Measurements from ENCODE around the gene GPX4.
A peak's percentile ranks its signal among the peaks of the same experiment; 100 is the strongest.

The GPX4 gene, protein sequence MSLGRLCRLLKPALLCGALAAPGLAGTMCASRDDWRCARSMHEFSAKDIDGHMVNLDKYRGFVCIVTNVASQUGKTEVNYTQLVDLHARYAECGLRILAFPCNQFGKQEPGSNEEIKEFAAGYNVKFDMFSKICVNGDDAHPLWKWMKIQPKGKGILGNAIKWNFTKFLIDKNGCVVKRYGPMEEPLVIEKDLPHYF

DNA sequence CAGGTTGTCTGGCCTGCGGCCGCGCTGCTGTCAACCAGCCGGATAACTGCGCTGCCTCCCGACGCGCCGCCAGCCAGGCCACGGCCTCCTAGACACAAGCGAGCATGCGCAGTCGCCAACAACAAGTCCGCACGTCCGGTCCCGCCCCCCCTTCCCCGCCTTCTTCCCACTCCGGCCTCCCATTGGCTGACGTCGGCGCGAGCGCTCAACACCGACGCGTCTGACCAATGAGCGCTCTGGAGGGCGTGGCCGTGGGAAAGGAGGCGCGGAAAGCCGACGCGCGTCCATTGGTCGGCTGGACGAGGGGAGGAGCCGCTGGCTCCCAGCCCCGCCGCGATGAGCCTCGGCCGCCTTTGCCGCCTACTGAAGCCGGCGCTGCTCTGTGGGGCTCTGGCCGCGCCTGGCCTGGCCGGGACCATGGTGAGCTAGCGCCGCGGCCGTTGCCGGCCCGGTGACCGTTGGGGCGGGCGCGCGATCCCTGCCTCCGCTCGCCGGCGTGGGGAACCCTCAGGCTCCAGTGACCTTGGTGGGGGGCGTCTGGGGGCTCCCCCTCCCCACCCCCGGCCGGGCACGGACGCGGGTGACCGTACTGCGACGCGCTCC is at the start of gene GPX4:
Gene GPX4, plus strand, starts transcription at position 287 of the 603 bp plus-strand sequence. Its CDS starts 50 bp downstream, at position 337.
- peak; percentile 99 for DNase-seq

DNA sequence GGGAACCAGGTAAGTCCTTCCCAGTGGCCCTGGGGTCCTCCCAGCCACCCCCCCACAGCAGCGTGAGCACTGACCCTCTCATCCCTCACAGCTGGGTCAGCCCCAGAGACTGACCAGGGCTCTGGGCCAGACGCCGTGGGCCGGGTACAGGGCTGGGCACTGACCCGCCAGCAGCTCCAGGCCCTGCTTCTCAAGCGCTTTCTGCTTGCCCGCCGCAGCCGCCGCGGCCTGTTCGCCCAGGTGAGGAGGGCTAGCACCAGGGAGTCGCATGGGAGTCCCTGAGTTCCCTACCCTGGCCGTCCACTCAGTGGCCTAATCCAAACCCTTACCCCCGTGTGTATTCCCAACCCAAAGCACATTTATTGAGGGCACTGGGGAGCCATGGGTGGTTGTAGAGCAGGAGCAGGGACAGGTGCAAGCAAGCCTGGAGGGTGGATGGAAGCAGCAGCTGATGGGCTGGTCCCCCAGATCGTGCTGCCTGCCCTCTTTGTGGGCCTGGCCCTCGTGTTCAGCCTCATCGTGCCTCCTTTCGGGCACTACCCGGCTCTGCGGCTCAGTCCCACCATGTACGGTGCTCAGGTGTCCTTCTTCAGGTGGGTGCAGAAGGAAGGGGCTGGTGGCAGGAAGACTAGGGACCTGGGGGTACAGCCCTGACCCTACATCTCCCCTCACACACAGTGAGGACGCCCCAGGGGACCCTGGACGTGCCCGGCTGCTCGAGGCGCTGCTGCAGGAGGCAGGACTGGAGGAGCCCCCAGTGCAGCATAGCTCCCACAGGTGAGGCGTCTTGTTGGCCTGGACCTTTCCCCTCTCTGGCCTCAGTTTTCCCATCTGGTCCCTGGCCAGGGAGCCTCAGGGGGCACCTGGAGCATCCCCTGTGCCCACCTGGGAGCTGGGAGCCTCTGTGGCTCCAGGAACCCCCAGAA is 49.4 kb upstream of the GPX4 start:
- no peak for DNase-seq

DNA sequence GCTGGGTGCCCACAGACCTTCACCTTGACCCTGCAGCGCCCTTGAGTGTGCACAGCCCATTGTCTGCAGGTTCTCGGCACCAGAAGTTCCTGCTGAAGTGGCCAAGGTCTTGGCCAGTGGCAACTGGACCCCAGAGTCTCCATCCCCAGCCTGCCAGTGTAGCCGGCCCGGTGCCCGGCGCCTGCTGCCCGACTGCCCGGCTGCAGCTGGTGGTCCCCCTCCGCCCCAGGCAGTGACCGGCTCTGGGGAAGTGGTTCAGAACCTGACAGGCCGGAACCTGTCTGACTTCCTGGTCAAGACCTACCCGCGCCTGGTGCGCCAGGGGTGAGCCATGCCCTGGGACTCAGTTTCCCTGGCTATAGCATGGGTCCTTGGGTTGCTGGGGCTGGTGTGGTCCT is 48.8 kb upstream of the GPX4 start:
- no peak for DNase-seq

DNA sequence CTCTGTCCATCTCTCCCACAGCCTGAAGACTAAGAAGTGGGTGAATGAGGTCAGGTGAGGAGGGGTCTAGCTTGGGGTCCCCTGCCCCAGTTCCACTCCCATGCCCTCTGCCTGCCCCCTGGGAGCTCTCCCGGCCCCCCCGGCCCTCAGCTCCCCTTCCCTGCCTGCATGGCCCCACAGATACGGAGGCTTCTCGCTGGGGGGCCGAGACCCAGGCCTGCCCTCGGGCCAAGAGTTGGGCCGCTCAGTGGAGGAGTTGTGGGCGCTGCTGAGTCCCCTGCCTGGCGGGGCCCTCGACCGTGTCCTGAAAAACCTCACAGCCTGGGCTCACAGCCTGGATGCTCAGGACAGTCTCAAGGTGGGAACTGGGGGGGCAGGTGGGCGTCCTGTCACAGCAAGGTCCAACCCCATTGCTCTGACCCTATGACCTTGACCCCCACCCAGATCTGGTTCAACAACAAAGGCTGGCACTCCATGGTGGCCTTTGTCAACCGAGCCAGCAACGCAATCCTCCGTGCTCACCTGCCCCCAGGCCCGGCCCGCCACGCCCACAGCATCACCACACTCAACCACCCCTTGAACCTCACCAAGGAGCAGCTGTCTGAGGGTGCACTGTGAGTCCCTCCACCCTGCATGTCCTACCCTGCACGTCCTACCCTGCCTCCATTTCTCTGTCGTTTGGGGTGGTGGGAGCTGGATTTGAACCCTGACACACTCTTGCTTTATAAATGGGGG is 47.7 kb upstream of the GPX4 start:
- DNase-seq = no peak

DNA sequence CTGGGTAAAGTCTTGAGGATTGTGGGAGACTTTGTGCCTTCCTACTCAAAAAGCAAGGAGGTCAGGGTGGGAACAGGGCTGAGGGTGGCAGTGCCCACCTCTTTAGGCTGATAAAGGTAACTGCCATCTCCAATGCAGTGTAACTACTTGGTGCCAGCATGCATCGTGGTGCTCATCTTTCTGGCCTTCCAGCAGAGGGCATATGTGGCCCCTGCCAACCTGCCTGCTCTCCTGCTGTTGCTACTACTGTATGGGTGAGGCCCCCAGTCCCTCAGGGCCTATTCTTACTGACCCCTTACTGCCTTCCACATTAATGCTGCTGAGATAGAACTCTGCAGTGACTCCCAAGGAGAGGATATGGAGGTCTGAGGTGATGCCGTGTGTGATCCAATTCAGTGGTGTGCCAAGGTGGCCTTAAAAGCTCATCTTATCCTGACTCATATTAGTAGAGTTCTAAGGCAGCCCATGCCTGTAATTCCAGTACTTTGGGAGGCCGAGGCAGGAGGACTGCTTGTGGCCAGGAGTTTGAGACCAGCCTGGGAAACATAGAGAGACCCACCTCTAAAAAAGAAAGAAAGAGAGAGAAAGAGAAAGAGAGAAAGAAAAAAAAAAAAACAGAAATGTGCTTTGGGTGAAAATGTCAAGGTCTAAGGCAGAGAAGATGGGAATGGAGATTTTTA is 46.5 kb upstream of the GPX4 start:
- DNase-seq = peak; percentile 76

DNA sequence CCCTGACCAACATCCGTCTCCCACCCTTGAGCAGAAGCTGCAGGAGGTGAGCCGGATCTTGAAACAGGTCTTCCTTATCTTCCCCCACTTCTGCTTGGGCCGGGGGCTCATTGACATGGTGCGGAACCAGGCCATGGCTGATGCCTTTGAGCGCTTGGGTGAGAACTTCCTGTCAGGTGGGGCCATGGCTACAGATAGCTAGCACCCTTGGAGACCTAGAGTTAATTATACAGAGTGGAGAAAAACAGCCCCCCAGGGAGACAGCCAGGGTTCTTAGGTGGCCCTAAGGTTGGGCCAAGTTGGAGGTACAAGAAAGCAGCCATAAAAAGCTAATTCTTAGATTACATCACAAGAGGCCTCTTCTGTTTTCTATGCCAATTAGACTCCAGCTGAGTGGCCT is 45.7 kb upstream of the GPX4 start:
- no peak for DNase-seq

DNA sequence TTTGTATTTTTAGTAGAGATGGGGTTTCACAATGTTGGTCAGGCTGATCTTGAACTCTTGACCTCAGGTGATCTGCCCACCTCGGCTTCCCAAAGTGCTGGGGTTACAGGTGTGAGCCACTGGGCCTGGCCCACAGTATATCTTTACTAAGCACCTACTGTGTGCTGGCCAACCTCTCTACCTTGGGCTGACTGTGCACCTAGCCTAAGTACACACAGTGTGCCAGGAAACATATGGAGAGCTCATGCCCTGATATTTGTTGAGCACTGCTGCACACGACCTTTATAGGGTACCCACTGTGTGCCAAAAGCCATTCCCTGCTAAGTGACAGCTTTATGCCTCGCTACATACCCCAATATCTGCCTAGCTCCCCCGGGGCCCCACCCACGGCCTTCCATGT is 43.1 kb upstream of the GPX4 start:
- DNase-seq = no peak

DNA sequence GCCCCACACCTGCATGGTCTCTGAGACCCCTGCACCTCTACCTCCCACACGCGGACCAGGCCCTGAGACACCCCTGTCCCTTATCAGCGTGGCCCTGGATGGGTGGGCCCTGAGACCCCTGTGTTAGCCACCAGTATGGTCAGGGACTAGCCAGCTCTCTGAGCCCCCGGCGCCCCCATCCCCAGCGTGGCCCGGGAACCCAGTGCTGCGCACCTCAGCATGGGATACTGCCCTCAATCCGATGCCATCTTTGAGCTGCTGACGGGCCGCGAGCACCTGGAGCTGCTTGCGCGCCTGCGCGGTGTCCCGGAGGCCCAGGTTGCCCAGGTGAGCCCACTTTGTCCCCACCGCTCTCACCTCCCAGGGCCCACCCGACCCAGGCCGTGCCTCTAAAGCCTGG is 41.8 kb upstream of the GPX4 start:
- no peak for DNase-seq

DNA sequence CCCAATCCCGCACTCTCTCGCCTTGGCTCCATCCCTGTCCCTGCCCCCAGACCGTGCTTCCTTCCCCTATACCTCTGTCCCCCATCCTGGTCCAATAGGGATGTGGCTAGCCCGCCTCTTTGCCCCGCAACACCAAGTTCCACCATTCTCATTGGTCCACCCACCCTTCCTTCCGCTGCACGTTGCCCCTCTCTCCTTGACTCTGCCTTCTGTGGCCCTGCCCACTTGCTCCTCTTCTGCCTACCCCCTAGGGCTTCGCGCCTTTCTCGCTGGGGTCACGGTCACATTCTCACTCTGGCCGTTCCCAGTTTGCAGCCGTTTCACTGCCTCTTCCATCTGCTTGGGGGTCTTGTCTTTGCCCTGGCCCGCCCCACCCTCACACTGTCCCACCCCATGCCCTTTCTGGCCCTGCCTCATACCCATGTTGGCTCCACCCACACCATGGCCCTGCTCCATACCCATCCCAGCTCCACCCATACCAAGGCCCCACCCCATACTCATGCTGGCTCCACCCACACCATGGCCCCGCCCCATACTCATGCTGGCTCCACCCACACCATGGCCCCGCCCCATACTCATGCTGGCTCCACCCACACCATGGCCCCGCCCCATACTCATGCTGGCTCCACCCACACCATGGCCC is 41.3 kb upstream of the GPX4 start:
- DNase-seq = no peak

DNA sequence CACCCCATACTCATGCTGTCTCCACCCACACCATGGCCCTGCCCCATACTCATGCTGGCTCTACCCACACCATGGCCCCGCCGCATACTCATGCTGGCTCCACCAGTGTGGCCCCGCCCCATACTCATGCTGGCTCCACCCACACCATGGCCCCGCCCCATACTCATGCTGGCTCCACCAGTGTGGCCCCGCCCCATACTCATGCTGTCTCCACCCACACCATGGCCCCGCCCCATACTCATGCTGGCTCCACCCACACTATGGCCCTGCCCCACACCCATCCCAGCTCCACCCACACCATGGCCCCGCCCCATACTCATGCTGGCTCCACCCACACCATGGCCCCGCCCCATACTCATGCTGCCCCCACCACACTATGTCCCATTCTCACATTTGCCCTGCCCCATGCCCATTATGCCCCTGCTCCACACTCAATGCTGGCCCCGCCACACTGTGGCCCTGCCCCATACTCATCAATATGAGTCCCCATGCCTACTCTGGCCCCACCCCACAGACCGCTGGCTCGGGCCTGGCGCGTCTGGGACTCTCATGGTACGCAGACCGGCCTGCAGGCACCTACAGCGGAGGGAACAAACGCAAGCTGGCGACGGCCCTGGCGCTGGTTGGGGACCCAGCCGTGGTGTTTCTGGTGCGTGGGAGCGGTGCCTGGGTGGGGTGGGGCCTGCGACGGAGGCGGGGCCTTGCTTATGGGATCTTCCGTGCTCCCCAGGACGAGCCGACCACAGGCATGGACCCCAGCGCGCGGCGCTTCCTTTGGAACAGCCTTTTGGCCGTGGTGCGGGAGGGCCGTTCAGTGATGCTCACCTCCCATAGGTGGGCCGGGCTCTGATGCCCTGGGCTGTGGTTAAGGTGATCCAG is 40.5 kb upstream of the GPX4 start:
- peak; percentile 79 for DNase-seq

DNA sequence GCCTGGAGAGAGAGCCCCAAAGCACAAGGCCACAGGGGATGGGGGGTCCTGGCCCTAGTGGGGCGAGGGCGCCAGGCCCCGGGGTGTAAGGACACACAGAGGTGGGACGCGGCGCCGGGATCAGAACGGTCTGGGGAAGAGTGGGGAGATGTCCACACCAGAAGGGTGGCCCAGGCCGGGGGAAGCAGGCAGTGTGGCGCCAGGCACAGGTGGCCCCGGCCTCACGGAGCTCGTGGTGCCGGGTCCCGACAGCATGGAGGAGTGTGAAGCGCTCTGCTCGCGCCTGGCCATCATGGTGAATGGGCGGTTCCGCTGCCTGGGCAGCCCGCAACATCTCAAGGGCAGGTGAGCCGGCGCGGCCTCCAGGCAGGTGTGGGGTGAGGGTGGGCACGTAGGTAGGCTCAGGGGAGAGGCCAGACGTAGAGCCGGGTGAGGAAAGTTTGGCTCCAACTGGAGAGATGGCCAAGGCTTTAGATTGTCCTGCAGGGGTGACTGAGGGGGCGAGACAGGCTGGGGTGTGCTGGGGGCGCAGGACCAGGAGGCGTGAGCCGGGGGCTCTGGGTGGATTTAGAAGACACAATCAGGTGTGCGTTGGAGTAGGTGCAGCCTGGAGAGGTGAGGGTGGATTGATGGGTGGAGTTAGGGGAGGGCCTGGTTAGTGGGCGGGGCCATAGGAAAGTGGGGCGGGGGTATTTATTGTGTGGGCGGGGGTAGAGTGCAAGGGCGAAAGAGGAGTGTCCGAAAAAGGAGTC is 39.7 kb upstream of the GPX4 start:
- no peak for DNase-seq

DNA sequence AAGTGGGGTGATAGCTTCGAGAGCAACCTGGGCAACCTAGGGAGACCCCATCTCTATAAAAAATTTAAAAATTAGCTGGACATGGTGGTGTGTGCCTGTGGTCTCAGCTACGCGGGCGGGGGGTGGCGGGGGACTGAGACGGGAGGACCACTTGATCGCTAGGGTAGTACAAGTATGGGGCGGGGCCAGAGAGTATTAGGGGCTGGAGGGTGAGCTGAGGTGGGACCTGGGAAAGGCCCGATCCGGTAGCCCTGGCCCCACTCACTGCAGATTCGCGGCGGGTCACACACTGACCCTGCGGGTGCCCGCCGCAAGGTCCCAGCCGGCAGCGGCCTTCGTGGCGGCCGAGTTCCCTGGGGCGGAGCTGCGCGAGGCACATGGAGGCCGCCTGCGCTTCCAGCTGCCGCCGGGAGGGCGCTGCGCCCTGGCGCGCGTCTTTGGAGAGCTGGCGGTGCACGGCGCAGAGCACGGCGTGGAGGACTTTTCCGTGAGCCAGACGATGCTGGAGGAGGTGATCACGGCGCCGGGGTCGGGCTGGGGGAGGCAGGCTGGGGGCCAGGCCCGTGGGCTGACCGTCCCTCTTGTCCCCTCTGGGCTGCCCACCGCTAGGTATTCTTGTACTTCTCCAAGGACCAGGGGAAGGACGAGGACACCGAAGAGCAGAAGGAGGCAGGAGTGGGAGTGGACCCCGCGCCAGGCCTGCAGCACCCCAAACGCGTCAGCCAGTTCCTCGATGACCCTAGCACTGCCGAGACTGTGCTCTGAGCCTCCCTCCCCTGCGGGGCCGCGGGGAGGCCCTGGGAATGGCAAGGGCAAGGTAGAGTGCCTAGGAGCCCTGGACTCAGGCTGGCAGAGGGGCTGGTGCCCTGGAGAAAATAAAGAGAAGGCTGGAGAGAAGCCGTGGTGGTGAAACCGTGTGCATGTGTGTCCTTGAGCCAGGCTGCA is 38.9 kb upstream of the GPX4 start:
- DNase-seq = peak; percentile 77

DNA sequence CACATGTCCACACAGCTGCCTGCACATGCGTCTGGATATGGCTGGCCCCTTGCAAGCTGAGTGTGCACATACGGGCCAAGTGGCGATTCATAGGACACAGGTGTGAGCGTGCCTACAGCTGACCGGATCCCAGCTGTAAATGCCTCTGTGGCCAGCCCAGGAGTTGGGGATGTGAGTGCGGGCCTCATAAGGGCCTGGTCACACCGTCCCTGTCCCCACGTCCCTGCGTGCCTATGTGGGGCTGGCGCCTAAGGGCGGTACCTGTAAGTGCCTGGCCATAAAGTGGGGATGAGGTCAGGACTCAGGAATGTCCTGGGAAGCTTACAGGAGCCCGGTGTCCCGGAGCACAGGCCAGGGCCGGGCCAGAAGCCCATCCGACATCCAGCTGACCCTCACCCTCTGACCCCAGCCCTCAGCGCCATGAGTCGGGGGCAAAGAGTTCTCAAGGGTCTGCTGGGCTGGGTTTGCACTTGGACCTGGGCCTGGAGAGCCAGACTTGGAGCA is 38.1 kb upstream of the GPX4 start:
- no peak for DNase-seq

DNA sequence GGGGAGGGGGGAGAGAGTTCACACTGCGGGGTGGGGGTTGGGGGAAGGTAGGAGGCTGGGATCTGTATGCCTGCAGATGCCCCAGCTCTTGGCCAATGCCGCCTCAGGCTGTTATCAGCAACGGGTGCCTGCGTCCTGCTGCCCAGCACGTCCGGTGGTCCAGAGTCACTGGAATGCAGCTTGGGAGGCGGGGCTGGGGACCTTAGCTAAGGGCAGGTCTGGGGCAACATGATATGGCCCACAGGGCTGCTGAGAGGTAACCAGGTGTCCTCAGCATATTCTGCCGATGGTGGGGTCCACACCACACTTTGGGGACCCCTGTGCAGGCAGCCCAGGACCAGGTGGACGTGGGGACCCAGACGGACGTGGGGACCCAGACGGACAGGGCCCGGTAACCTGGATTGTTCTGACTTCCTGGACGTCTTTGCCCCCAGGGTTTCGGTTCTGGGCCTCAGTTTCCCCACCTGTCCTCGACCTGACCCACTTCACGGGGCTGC is 37.5 kb upstream of the GPX4 start:
- no peak for DNase-seq

DNA sequence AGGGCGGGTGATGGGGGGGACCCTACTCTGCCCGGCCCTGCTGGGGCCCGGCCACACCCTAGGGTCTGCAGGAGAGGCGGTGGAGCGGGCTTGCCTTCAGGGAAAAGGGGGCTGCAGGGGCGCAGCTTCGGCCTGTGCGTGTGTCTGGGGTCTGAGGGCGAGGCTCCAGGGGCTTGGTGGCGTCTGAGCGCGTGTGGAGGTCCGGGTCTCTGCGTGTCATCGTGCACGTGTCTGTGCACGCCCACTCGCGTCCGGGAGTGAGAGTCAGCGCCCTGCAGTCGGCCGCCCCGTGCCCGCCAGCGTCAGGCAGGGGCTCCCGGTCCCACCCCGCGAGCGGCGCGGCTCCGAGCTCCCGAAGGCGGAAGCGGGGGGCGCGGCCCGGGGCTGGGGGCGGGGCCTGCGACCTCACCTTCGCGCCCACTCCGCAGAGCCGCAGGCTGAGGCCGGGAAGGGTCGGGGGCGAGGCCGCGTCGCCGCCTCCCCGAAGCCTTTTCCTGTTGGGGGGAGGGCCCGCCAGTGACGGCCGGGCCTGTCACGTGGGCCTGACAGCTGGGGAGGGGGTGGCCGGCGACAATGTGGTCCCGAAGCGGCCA is 37.0 kb upstream of the GPX4 start, which contains the start of gene ARHGAP45:
Gene ARHGAP45, plus strand, starts transcription at position 420 of the 593 bp plus-strand sequence. CDS start 239 bp downstream, outside the sequence.
- peak; percentile 89 for DNase-seq

DNA sequence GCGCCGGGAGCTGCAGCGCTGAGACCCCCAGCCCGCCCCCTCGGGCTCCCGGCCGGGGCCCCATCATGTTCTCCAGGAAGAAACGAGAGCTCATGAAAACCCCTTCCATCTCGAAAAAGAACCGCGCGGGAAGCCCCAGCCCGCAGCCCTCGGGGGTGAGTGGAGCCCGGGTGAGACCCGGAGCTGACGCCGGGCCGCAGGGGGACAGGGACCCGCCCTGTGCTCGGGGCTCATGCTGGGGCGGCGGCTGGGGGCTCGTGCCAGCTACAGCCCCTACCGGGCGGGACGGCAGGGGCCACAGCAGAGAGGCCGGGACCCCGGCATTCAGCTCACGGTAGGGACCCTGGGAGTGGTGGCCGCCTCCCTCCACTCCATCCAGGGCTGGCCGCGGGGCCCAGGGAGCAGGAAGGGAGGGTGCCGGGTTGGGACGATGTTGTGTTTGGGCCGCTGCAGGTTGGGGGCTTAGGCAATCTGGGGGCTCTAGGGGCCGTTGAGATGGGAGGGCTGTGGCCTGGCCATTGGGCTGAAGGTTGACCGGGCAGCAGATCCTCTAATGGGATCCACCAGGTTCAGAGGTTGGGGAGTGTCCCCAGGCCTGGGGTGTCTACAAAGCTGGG is 36.3 kb upstream of the GPX4 start:
- peak; percentile 83 for DNase-seq

Data from CD4-positive, alpha-beta T cell treated with Interleukin-10 for 1 hour (primary cell).